PC-3 (cell line): ENCODE data around the gene CMSS1. TPM values are rescaled to one million over a fixed set of nuclear protein-coding genes. Genes with fewer than 3 reads are reported as not detected.

ENCODE experiments used
- ATAC-seq: fragments of 200-7000 bp; cut with Tn5 transposase; 2 replicates; pipeline ENCODE4 v1.9.1; 2020; ENCODE audit warnings: mild to moderate bottlenecking, moderate library complexity
- BruUV-seq: library from RNA; stranded (reverse); fragments of 400-500 nt; replicated peaks from 2 replicates; lab custom pipeline; 2021; lab: Mats Ljungman, UMichigan
- CTCF ChIA-PET: fragments of 300-600 bp; sonication (Branson Sonifier 250); formaldehyde crosslinking; loops from one replicate; lab custom pipeline; 2022; ENCODE audit warnings: antibody characterized with exemption; lab: Charles Lee
- POLR2A ChIA-PET: fragments of 300-600 bp; sonication (Branson Sonifier 250); formaldehyde crosslinking; loops from one replicate; lab custom pipeline; 2022; ENCODE audit warnings: antibody characterized with exemption; ENCODE audit not compliant: unreplicated experiment; lab: Charles Lee
- DNase-seq: peaks from one replicate; pipeline ENCODE4 v3.0.0-alpha.2; 2015
- H2AFZ ChIP-seq: fragments of 300-600 bp; sonication (generic); 2 replicates; pipeline ENCODE4 v1.6.0; 2016; ENCODE audit warnings: antibody characterized with exemption, low read length
- H3F3A ChIP-seq: fragments of 300-600 bp; sonication (generic); one replicate; pipeline ENCODE4 v1.6.0; 2017; ENCODE audit warnings: antibody characterized with exemption, low read length, control low read depth, mild to moderate bottlenecking; ENCODE audit not compliant: unreplicated experiment
- H3K27ac ChIP-seq: fragments of 300-600 bp; sonication (generic); 2 replicates; pipeline ENCODE4 v1.5.1; 2016; ENCODE audit warnings: mild to moderate bottlenecking, low read length
- H3K27me3 ChIP-seq: fragments of 300-600 bp; sonication (generic); 2 replicates; pipeline ENCODE4 v1.6.1; 2016; ENCODE audit warnings: low read length, mixed read lengths
- H3K36me3 ChIP-seq: fragments of 300-600 bp; sonication (generic); 2 replicates; pipeline ENCODE4 v1.6.1; 2016; ENCODE audit warnings: low read depth, mixed run types, low read length, mixed read lengths
- H3K4me1 ChIP-seq: fragments of 300-600 bp; sonication (generic); 2 replicates; pipeline ENCODE4 v1.5.1; 2016; ENCODE audit warnings: low read length; ENCODE audit not compliant: insufficient read depth
- H3K4me2 ChIP-seq: fragments of 300-600 bp; sonication (generic); 2 replicates; pipeline ENCODE4 v1.6.0; 2016; ENCODE audit warnings: low read length
- H3K4me3 ChIP-seq: fragments of 300-600 bp; sonication (generic); 2 replicates; pipeline ENCODE4 v1.5.1; 2016; ENCODE audit warnings: mild to moderate bottlenecking, low read length, mixed read lengths
- H3K79me2 ChIP-seq: fragments of 300-600 bp; sonication (generic); 2 replicates; pipeline ENCODE4 v1.6.1; 2017; ENCODE audit warnings: low read length, mixed read lengths
- H3K9ac ChIP-seq: fragments of 300-600 bp; sonication (generic); 2 replicates; pipeline ENCODE4 v1.6.0; 2016; ENCODE audit warnings: mild to moderate bottlenecking, low read length
- H3K9me2 ChIP-seq: fragments of 300-600 bp; sonication (generic); replicated peaks from 2 replicates; pipeline ENCODE4 v1.6.1; 2016; ENCODE audit warnings: mixed run types, low read length, mixed read lengths
- H3K9me3 ChIP-seq: fragments of 300-600 bp; sonication (generic); 2 replicates; pipeline ENCODE4 v1.6.1; 2016; ENCODE audit warnings: low read length, mixed read lengths
- H4K20me1 ChIP-seq: fragments of 300-600 bp; sonication (generic); 2 replicates; pipeline ENCODE4 v1.6.1; 2016; ENCODE audit warnings: low read length, mixed read lengths
- EZH2 ChIP-seq: fragments of 300-600 bp; sonication (generic); IDR thresholded peaks from one replicate; pipeline ENCODE4 v1.6.1; 2017; ENCODE audit warnings: antibody characterized with exemption, mild to moderate bottlenecking, low read length; ENCODE audit not compliant: unreplicated experiment
- EZH2phosphoT487 ChIP-seq: fragments of 300-600 bp; sonication (generic); IDR thresholded peaks from 2 replicates; pipeline ENCODE4 v1.6.1; 2018; ENCODE audit warnings: mild to moderate bottlenecking, antibody characterized with exemption, low read length, borderline replicate concordance
- intact Hi-C: fragments of 100-400 bp; cut with micrococcal nuclease; formaldehyde crosslinking; loops from 2 replicates; pipeline ENCODE4 v1.9.0; 2023
- total RNA-seq: library from RNA; depleted of rRNA; stranded (reverse); fragments of >200 nt; gene quantifications from 2 replicates; pipeline ENCODE4 v1.2.3, GENCODE V29; 2014
- TF ChIP-seq, protein P1 (sequence below): fragments of 300-600 bp; sonication (generic); conservative IDR thresholded peaks from 2 replicates; pipeline ENCODE4 v1.5.1; 2017; ENCODE audit warnings: antibody characterized with exemption, low read depth, mild to moderate bottlenecking, low read length

Gene CMSS1
- total RNA-seq, 1 experiment from 2014 or later: 63.1 TPM

GRCh38 chr3:99858469-99858868 lies 40.8 kb downstream of the CMSS1 start:
- H3K4me3 ChIP-seq: no peak overlapping the region
- TF ChIP-seq EZH2 (no peak), EZH2phosphoT487 (no peak)
- TF ChIP-seq, protein P1, sequence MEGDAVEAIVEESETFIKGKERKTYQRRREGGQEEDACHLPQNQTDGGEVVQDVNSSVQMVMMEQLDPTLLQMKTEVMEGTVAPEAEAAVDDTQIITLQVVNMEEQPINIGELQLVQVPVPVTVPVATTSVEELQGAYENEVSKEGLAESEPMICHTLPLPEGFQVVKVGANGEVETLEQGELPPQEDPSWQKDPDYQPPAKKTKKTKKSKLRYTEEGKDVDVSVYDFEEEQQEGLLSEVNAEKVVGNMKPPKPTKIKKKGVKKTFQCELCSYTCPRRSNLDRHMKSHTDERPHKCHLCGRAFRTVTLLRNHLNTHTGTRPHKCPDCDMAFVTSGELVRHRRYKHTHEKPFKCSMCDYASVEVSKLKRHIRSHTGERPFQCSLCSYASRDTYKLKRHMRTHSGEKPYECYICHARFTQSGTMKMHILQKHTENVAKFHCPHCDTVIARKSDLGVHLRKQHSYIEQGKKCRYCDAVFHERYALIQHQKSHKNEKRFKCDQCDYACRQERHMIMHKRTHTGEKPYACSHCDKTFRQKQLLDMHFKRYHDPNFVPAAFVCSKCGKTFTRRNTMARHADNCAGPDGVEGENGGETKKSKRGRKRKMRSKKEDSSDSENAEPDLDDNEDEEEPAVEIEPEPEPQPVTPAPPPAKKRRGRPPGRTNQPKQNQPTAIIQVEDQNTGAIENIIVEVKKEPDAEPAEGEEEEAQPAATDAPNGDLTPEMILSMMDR: no peak
- ATAC-seq (no peak), DNase-seq (no peak)
- no peak overlapping the region for H3K9ac ChIP-seq
- H3K9me2 ChIP-seq: no peaks in the 10 kb centered on the region
- H3K36me3 ChIP-seq: no peaks in the 10 kb centered on the region
- H3K4me2 ChIP-seq: no peak overlapping the region
- intact Hi-C loops: loop anchor here (2.0 to 5.0 kb wide), 2 partner anchors 149 to 188 kb away; no protein-coding TSS in a partner anchor
- H3K27me3 ChIP-seq: no peaks in the 10 kb centered on the region
- H3K79me2 ChIP-seq: peaks cover 62% of the 10 kb centered on the region
- peaks cover 45% of the 10 kb centered on the region for H3K4me1 ChIP-seq
- POLR2A ChIA-PET: no interaction called here
- H2AFZ ChIP-seq: no peak overlapping the region
- H4K20me1 ChIP-seq: no peaks in the 10 kb centered on the region
- BruUV-seq: no TSS peak
- H3K27ac ChIP-seq: no peak overlapping the region
- CTCF ChIA-PET: no interaction called here
- H3K9me3 ChIP-seq: no peaks in the 10 kb centered on the region
- H3F3A ChIP-seq: no peaks in the 10 kb centered on the region

DNA sequence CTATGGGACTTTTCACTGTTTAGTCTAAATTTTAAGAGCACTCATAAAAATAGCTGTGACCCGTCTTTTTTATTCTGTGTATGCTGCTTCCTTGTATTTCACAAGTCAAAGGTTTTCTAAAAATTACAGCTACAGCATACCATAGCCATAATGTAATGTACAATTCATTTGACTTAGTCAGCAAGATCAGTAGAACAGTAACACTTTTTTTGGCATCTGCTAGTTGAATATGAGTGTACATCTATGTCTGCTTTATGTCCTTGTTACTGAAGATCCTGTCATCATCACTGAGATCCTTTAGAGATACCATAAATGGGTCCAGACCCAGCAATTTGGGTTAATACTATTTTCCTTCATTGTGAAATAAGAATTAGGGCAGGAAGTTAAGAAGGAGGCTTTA lies 42.2 kb downstream of the CMSS1 start:
- H4K20me1 ChIP-seq: no peaks in the 10 kb centered on the region
- CTCF ChIA-PET: interaction anchor here (0.6 kb wide), 1 partner anchor 851 kb away, joined by 3 read pairs; no protein-coding TSS in a partner anchor
- no peaks in the 10 kb centered on the region for H3K36me3 ChIP-seq
- H3K9ac ChIP-seq: no peak overlapping the region
- no peak overlapping the region for H3K4me3 ChIP-seq
- H3K9me2 ChIP-seq: no peaks in the 10 kb centered on the region
- H3F3A ChIP-seq: no peaks in the 10 kb centered on the region
- DNase-seq (peak; percentile 93), ATAC-seq (peak; percentile 70)
- no peak overlapping the region for H2AFZ ChIP-seq
- peak overlapping the region; percentile 49 for H3K27ac ChIP-seq
- TF ChIP-seq, protein P1: no peak
- TF ChIP-seq EZH2 (no peak), EZH2phosphoT487 (no peak)
- peaks cover 62% of the 10 kb centered on the region for H3K79me2 ChIP-seq
- H3K4me2 ChIP-seq: peak overlapping the region; percentile 55
- intact Hi-C loops: loop anchor here (1.0 to 5.0 kb wide), 3 partner anchors 41 to 187 kb away; no protein-coding TSS in a partner anchor
- POLR2A ChIA-PET: interaction anchor here (0.6 to 0.9 kb wide), 4 partner anchors 13 to 198 kb away, joined by 3 to 10 read pairs (median 6); no protein-coding TSS in a partner anchor
- no peaks in the 10 kb centered on the region for H3K9me3 ChIP-seq
- BruUV-seq: no TSS peak
- peaks cover 49% of the 10 kb centered on the region for H3K4me1 ChIP-seq
- no peaks in the 10 kb centered on the region for H3K27me3 ChIP-seq

- Histone ChIP-seq H4K20me1 (no peaks in the 10 kb centered on the region), H3K4me2 (0 out of 2 replicates have a peak overlapping the region, but pooled peaks have one; percentile 28), H3F3A (no peaks in the 10 kb centered on the region), H3K9me2 (no peaks in the 10 kb centered on the region), H3K4me1 (peaks cover 61% of the 10 kb centered on the region), H3K27ac (no peak overlapping the region), H3K79me2 (peaks cover 66% of the 10 kb centered on the region), H3K27me3 (no peaks in the 10 kb centered on the region), H3K9ac (no peak overlapping the region), H2AFZ (no peak overlapping the region), H3K4me3 (no peak overlapping the region), H3K36me3 (no peaks in the 10 kb centered on the region), H3K9me3 (no peaks in the 10 kb centered on the region)
- TF ChIP-seq, protein P1: no peak
- TF ChIP-seq EZH2 (no peak), EZH2phosphoT487 (no peak)
- POLR2A ChIA-PET: no interaction called here
- no peak for DNase-seq
- no TSS peak for BruUV-seq
- ATAC-seq: no peak
- CTCF ChIA-PET: no interaction called here
- intact Hi-C loops: no loop called here
Observed at GRCh38 chr3:99861216-99861615, 43.6 kb downstream of the CMSS1 start.
